GM19193 (cell line): ENCODE data around the gene OGN.

Experiments
- POLR2A ChIP-seq: IDR thresholded peaks from 4 replicates; pipeline ENCODE4 v1.6.1; 2011; ENCODE audit not compliant: insufficient read depth, insufficient read length; ENCODE audit errors: extremely low read depth

OGN gene

DNA sequence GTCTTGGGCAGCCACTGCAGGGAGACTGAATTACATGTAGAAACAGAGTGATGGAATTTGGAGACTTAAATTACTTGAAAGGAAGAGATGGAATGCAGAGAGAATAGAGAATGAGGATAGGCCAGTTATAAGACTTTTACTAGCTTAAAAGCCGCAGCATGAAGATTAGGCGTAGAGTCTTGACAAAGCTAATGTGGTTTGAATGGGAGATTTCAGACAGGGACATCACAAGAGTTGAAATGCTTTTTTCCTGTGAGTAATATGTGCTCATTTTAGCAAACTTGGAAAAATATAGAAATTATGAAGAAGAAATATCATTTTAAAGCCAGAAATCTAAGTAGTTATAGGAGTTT is 71.1 kb downstream of the OGN start:
- TF ChIP-seq POLR2A = no peak
